Mesothelial cell of epicardium (in vitro differentiated cells): ENCODE results near the gene SCMH1. TPM values are rescaled to one million over a fixed set of nuclear protein-coding genes. Genes with fewer than 3 reads are reported as not detected.

Experiments
- DNase-seq, 2 experiments: peaks; one replicate each; pipeline ENCODE4 v3.0.0; 2021; ENCODE audit warnings: low spot score in 2 of 2; ENCODE audit not compliant: unreplicated experiment in 2 of 2
- H3K27ac Mint-ChIP-seq: 2 replicates; pipeline ENCODE4 v1.8.0; 2021; ENCODE audit warnings: mixed read lengths
- H3K27me3 Mint-ChIP-seq: 2 replicates; pipeline ENCODE4 v1.8.0; 2021; ENCODE audit warnings: low read depth, mixed read lengths
- H3K36me3 Mint-ChIP-seq: 2 replicates; pipeline ENCODE4 v1.8.0; 2021; ENCODE audit warnings: mixed read lengths
- H3K4me1 Mint-ChIP-seq: 2 replicates; pipeline ENCODE4 v1.8.0; 2021; ENCODE audit warnings: mixed read lengths
- H3K4me3 Mint-ChIP-seq: 2 replicates; pipeline ENCODE4 v1.8.0; 2021; ENCODE audit warnings: mild to moderate bottlenecking, moderate library complexity, mixed read lengths
- H3K9me3 Mint-ChIP-seq: 2 replicates; pipeline ENCODE4 v1.8.0; 2021; ENCODE audit warnings: mixed read lengths
- total RNA-seq: library from RNA; stranded (reverse); gene quantifications from 3 replicates; pipeline ENCODE4 v1.2.1, GENCODE V29; 2021
- TF ChIP-seq, protein P1 (sequence below): fragments of 200-600 bp; sonication (generic); IDR thresholded peaks from one replicate; pipeline ENCODE4 v1.5.0; 2021; ENCODE audit warnings: antibody characterized with exemption; ENCODE audit not compliant: unreplicated experiment

Gene SCMH1
- total RNA-seq, 1 donor from 2014 or later: 59.1 TPM

DNA sequence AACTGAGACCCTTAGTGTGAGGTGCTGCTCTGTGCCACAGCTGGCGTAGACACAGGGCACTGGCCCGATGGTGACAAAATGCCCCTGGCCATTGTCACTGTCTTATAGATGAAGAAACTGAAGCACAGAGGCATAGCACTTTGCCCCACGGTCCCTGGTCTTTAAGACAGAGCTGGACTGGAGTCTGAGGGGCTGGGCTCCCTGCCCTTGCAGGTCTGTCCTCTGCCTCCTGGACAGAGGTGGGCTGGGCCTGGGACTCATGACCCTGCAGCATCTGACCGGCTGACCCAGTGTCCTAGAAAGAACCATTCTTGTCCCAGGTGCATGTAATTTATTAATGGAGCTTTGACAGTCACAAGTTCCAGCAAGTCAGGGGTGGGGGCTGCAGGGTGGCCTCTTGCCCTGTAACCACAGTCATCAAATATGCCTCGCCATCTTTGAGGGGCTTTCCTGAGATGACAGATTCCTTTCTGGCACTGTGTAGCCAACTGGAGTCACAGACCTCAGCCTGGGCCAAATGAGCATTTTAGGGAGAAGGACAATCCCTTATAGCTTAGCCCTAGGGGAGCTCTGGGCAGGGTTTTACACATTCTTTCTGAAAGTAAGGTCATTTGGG, 226.7 kb downstream of the SCMH1 start:
- Mint-ChIP-seq H3K27me3 (no peaks in the 10 kb centered on the region), H3K36me3 (peaks cover 14% of the 10 kb centered on the region), H3K9me3 (no peaks in the 10 kb centered on the region), H3K4me3 (no peak overlapping the region), H3K4me1 (no peaks in the 10 kb centered on the region), H3K27ac (no peak overlapping the region)
- no peak for DNase-seq
- TF ChIP-seq, protein P1, sequence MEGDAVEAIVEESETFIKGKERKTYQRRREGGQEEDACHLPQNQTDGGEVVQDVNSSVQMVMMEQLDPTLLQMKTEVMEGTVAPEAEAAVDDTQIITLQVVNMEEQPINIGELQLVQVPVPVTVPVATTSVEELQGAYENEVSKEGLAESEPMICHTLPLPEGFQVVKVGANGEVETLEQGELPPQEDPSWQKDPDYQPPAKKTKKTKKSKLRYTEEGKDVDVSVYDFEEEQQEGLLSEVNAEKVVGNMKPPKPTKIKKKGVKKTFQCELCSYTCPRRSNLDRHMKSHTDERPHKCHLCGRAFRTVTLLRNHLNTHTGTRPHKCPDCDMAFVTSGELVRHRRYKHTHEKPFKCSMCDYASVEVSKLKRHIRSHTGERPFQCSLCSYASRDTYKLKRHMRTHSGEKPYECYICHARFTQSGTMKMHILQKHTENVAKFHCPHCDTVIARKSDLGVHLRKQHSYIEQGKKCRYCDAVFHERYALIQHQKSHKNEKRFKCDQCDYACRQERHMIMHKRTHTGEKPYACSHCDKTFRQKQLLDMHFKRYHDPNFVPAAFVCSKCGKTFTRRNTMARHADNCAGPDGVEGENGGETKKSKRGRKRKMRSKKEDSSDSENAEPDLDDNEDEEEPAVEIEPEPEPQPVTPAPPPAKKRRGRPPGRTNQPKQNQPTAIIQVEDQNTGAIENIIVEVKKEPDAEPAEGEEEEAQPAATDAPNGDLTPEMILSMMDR: no peak

DNA sequence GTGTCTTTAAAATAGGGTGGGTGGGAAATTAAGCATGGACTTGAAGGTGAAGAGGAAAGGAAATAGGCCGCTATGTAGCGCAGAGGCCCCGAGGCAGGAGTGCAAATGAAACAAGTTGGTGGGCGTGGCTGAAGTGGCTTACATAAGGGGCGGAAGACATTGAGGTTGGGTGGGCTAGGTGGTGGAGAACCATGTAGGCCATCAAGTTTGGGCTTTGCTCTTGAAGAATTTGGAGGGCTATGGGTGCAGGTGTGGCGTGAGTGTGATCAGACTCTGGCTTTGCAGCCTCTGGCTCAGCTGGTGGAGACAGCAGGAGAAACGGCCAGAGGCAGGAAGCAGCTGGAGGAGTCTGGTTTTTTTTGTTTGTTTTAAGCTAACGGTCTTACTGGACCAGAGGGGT, 227.2 kb downstream of the SCMH1 start:
- DNase-seq: no peak
- Mint-ChIP-seq H3K36me3 (peaks cover 18% of the 10 kb centered on the region), H3K27me3 (no peaks in the 10 kb centered on the region), H3K27ac (no peak overlapping the region), H3K4me1 (no peaks in the 10 kb centered on the region), H3K9me3 (no peaks in the 10 kb centered on the region), H3K4me3 (no peak overlapping the region)
- TF ChIP-seq, protein P1: no peak

DNA sequence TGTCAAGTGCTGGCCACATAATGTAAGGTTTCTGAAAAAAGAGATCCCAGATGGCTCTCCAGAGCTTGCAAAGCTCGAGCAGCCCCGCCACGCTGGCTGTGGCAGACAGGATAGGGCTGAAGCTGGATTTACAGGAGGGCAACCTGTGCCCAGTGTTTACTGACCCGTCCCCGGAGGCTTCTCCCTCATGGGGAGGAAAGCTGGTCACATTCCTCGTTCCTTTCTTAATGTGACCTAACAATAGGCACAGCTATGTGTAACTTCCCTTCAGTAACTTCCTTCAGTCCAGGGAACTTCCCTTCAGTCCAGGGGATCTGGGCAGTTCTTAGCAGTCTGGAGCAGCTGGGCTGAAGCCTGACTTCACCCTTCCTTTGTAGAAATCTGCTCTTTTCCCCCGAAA, 228.3 kb downstream of the SCMH1 start:
- no peak overlapping the region for H3K27ac Mint-ChIP-seq
- H3K9me3 Mint-ChIP-seq: no peaks in the 10 kb centered on the region
- H3K36me3 Mint-ChIP-seq: peaks cover 24% of the 10 kb centered on the region
- H3K4me1 Mint-ChIP-seq: no peaks in the 10 kb centered on the region
- TF ChIP-seq, protein P1: no peak
- DNase-seq: no peak
- no peak overlapping the region for H3K4me3 Mint-ChIP-seq
- H3K27me3 Mint-ChIP-seq: no peaks in the 10 kb centered on the region

DNA sequence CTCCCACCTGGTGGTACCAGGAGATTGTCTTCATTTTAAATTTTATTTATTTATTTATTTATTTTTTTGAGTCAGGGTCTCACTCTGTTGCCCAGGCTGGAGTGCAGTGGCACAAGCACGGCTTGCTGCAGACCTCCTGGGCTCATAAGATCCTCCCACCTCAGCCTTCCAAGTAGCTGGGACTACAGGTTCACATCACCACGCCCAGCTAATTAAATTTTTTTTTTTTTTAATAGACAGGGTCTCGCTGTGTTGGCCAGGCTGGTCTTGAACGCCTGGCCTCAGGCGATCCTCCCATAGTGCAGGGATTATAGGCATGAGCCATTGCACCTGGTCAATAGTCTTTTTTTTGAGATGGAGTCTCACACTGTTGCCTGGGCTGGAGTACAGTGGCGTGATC, 229.1 kb downstream of the SCMH1 start:
- no peak for DNase-seq
- Mint-ChIP-seq H3K27me3 (no peaks in the 10 kb centered on the region), H3K4me1 (no peaks in the 10 kb centered on the region), H3K9me3 (no peaks in the 10 kb centered on the region), H3K36me3 (peaks cover 28% of the 10 kb centered on the region), H3K4me3 (no peak overlapping the region), H3K27ac (no peak overlapping the region)
- TF ChIP-seq, protein P1: no peak

DNA sequence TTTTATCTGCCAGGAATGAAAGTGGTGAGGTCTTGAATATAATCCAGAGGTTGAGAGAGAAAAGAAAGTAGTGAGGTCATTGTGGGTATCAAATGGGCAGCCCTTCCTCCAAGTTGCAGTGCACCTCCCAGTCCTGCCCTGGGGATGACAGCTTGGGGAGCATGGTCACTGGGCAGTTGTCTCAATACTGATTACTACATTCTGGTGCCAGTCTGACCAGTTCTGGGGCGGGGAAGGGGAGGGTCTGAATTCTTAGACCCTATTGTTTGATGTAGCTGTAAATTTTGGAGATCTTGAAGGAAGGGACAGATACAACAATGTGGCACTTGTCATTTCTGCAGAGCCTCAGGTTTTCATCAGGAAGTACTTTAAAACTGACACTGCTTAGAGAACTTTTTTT, 231.8 kb downstream of the SCMH1 start:
- DNase-seq: no peak
- TF ChIP-seq, protein P1: no peak
- no peaks in the 10 kb centered on the region for H3K9me3 Mint-ChIP-seq
- H3K27ac Mint-ChIP-seq: no peak overlapping the region
- H3K4me1 Mint-ChIP-seq: no peaks in the 10 kb centered on the region
- peaks cover 48% of the 10 kb centered on the region for H3K36me3 Mint-ChIP-seq
- H3K27me3 Mint-ChIP-seq: no peaks in the 10 kb centered on the region
- H3K4me3 Mint-ChIP-seq: no peak overlapping the region

DNA sequence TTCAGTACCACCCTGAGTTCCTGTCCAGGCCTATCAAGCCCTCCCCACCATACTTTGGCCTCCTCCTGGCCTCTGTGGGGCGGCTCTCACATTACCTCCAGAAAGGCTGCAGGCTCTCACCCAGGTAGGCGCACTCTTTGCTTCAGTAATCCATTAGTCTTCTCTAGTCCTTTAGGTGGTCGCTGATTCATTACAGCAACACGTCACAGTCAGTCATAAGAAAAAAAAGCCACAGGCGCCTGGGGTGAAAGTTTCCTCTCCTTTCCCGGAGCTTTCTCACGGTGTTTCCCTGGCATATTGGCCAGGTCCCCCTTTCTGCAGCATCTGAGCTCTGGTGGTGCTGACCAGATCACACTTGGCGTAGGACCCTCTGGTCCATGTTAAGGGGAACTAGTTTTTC, 232.6 kb downstream of the SCMH1 start:
- Mint-ChIP-seq H3K4me3 (no peak overlapping the region), H3K4me1 (no peaks in the 10 kb centered on the region), H3K36me3 (peaks cover 49% of the 10 kb centered on the region), H3K9me3 (no peaks in the 10 kb centered on the region), H3K27ac (no peak overlapping the region), H3K27me3 (no peaks in the 10 kb centered on the region)
- no peak for DNase-seq
- TF ChIP-seq, protein P1: no peak
